Ovary (tissue), 3 donors: ENCODE data around the gene CYSTM1.

ENCODE experiments used
- EP300 ChIP-seq: sonication (generic); formaldehyde crosslinking; IDR thresholded peaks from one replicate; pipeline ENCODE4 v1.6.1; 2017; ENCODE audit warnings: antibody characterized with exemption
- POLR2A ChIP-seq: fragments of 450-650 bp; IDR thresholded peaks from one replicate; pipeline ENCODE4 v1.6.1; 2017; ENCODE audit warnings: antibody characterized with exemption, mild to moderate bottlenecking, moderate library complexity
- TF ChIP-seq, protein P1 (sequence below), 3 donors: fragments of 450-650 bp in 2 of 3; fragments of 200-600 bp in 1 of 3; IDR thresholded peaks; one replicate each; pipeline versions ENCODE4 v1.5.1 to v1.8.0; 2016 to 2022; ENCODE audit warnings: antibody characterized with exemption in 3 of 3, mild to moderate bottlenecking in 1 of 3
- donor health status: DM: no; HTN: no; CAD: no.

DNA sequence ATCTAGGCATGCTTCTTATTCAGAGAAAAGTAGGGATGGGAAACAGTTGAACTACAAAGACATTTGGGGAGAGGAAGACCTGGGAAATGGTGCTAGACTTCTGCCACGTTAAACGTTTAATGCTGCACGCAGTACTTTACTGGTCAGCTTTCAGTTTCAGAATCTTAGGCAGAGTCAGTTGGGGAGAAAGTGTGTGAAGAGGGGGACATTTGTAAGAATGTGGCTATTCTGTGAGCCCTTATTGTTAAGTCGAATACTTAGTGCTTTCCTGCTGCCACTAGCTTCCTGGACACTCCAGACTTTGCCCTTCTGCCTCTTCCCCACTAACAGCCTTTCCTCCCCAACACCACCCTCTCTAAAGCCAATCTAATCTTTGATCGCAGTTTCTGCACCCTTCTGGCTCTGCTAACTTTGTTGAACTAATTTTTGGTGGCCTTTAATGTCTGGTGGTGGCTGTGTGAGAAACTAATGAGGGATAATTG is 6.1 kb downstream of the CYSTM1 start:
- TF ChIP-seq, protein P1, sequence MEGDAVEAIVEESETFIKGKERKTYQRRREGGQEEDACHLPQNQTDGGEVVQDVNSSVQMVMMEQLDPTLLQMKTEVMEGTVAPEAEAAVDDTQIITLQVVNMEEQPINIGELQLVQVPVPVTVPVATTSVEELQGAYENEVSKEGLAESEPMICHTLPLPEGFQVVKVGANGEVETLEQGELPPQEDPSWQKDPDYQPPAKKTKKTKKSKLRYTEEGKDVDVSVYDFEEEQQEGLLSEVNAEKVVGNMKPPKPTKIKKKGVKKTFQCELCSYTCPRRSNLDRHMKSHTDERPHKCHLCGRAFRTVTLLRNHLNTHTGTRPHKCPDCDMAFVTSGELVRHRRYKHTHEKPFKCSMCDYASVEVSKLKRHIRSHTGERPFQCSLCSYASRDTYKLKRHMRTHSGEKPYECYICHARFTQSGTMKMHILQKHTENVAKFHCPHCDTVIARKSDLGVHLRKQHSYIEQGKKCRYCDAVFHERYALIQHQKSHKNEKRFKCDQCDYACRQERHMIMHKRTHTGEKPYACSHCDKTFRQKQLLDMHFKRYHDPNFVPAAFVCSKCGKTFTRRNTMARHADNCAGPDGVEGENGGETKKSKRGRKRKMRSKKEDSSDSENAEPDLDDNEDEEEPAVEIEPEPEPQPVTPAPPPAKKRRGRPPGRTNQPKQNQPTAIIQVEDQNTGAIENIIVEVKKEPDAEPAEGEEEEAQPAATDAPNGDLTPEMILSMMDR (IDR thresholded peaks at IDR 0.05): no peak
- TF ChIP-seq POLR2A (no peak), EP300 (no peak)
